ENCODE measurements around the gene SYNPR. TPM values are rescaled to one million over a fixed set of nuclear protein-coding genes. Genes with fewer than 3 reads are reported as not detected.

SYNPR gene
- total RNA-seq, 1 donor, result not detected

DNA sequence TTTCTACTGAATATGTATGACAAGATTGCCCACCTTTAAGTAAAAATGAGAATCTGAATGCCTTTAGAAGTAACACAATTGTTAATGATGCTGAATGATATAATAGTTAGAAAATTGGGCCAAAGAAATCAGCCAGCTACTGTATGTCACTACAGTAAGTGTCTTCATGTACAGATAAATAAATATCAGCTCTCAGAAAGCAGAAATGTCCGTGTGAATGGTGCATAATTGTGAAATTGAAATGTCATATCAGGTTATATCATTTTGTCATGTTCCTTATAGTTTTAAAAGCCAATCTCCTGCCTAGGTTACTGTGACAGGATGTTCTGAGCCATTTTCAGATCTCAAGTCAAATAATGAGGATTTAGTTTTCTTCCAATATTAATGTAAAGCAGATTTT lies 283.8 kb downstream of the SYNPR start:
- H3K36me3 ChIP-seq (ENCODE audit: insufficient read depth, low read length), result no peaks in the 10 kb centered on the region
- no peak for DNase-seq (ENCODE audit: insufficient read length, low spot score, missing footprints)
- H3K4me2 ChIP-seq (ENCODE audit: insufficient read depth, low read length), result no peak overlapping the region
- H4K20me1 ChIP-seq (ENCODE audit: insufficient read depth, low read length), result no peaks in the 10 kb centered on the region
- TF ChIP-seq, protein P1, sequence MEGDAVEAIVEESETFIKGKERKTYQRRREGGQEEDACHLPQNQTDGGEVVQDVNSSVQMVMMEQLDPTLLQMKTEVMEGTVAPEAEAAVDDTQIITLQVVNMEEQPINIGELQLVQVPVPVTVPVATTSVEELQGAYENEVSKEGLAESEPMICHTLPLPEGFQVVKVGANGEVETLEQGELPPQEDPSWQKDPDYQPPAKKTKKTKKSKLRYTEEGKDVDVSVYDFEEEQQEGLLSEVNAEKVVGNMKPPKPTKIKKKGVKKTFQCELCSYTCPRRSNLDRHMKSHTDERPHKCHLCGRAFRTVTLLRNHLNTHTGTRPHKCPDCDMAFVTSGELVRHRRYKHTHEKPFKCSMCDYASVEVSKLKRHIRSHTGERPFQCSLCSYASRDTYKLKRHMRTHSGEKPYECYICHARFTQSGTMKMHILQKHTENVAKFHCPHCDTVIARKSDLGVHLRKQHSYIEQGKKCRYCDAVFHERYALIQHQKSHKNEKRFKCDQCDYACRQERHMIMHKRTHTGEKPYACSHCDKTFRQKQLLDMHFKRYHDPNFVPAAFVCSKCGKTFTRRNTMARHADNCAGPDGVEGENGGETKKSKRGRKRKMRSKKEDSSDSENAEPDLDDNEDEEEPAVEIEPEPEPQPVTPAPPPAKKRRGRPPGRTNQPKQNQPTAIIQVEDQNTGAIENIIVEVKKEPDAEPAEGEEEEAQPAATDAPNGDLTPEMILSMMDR (IDR thresholded peaks at IDR 0.05; ENCODE audit: extremely low read depth, low read depth, low read length), result no peak
- no peaks in the 10 kb centered on the region for H3K9me3 ChIP-seq (ENCODE audit: low read depth, low read length)
- H2AFZ ChIP-seq (ENCODE audit: low read length), result no peak overlapping the region
- H3K79me2 ChIP-seq (ENCODE audit: insufficient read depth, low read length), result no peaks in the 10 kb centered on the region
- no peak overlapping the region for H3K4me3 ChIP-seq (ENCODE audit: insufficient read depth, low read length)
- no peaks in the 10 kb centered on the region for H3K27me3 ChIP-seq (ENCODE audit: insufficient read depth, low read length)
- no peaks in the 10 kb centered on the region for H3K4me1 ChIP-seq (ENCODE audit: insufficient read depth, low read length)
- H3K27ac ChIP-seq (ENCODE audit: low read depth, low read length), result no peak overlapping the region

DNA sequence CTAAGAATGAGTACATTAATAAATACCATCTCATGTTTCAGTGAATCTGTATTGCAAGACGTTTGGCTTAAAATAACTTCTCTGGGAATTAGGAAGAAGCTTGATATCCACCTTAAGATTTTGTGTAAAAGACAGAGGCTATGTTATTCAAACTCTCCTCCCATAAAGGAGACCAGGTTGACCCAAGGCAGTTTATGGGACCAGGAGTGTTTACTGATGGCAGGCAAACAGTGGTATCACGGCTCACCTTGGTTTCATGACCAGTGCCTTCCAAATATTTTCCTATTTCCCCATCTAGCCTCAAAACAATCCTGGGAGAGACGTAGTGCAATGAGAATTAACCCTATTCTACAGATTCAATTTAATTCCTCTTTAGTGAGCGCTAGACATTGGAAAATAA lies 284.2 kb downstream of the SYNPR start:
- H3K4me2 ChIP-seq (ENCODE audit: insufficient read depth, low read length), result no peak overlapping the region
- H3K36me3 ChIP-seq (ENCODE audit: insufficient read depth, low read length), result no peaks in the 10 kb centered on the region
- TF ChIP-seq, protein P1 (IDR thresholded peaks at IDR 0.05; ENCODE audit: extremely low read depth, low read depth, low read length), result no peak
- H4K20me1 ChIP-seq (ENCODE audit: insufficient read depth, low read length), result no peaks in the 10 kb centered on the region
- no peaks in the 10 kb centered on the region for H3K79me2 ChIP-seq (ENCODE audit: insufficient read depth, low read length)
- no peak overlapping the region for H3K27ac ChIP-seq (ENCODE audit: low read depth, low read length)
- no peaks in the 10 kb centered on the region for H3K27me3 ChIP-seq (ENCODE audit: insufficient read depth, low read length)
- no peaks in the 10 kb centered on the region for H3K9me3 ChIP-seq (ENCODE audit: low read depth, low read length)
- DNase-seq (ENCODE audit: insufficient read length, low spot score, missing footprints), result no peak
- no peak overlapping the region for H3K4me3 ChIP-seq (ENCODE audit: insufficient read depth, low read length)
- no peak overlapping the region for H2AFZ ChIP-seq (ENCODE audit: low read length)
- H3K4me1 ChIP-seq (ENCODE audit: insufficient read depth, low read length), result no peaks in the 10 kb centered on the region

DNA sequence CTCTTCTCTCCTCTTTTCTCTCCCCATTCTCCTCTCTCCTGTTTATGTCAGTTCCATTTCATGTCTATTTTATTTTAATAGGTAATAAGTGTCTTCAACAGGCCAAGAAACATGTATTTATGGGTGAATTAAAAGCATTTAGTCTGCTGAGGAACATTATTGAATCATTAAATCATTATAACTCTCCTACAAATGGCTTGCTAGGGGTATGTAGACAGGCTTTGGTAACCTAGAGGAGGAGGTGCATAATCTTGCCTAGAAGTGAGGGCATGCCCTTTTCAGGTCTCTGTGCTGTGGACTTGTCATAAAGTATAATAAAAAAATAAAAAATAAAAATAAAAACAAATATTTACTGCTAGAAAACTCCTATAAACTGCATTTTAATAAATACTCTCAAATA lies 285.5 kb downstream of the SYNPR start:
- no peak overlapping the region for H2AFZ ChIP-seq (ENCODE audit: low read length)
- no peaks in the 10 kb centered on the region for H3K4me1 ChIP-seq (ENCODE audit: insufficient read depth, low read length)
- no peaks in the 10 kb centered on the region for H4K20me1 ChIP-seq (ENCODE audit: insufficient read depth, low read length)
- H3K9me3 ChIP-seq (ENCODE audit: low read depth, low read length), result no peaks in the 10 kb centered on the region
- no peak overlapping the region for H3K27ac ChIP-seq (ENCODE audit: low read depth, low read length)
- H3K27me3 ChIP-seq (ENCODE audit: insufficient read depth, low read length), result no peaks in the 10 kb centered on the region
- no peaks in the 10 kb centered on the region for H3K79me2 ChIP-seq (ENCODE audit: insufficient read depth, low read length)
- no peak for DNase-seq (ENCODE audit: insufficient read length, low spot score, missing footprints)
- no peak overlapping the region for H3K4me2 ChIP-seq (ENCODE audit: insufficient read depth, low read length)
- no peaks in the 10 kb centered on the region for H3K36me3 ChIP-seq (ENCODE audit: insufficient read depth, low read length)
- H3K4me3 ChIP-seq (ENCODE audit: insufficient read depth, low read length), result no peak overlapping the region
- TF ChIP-seq, protein P1 (IDR thresholded peaks at IDR 0.05; ENCODE audit: extremely low read depth, low read depth, low read length), result no peak

DNA sequence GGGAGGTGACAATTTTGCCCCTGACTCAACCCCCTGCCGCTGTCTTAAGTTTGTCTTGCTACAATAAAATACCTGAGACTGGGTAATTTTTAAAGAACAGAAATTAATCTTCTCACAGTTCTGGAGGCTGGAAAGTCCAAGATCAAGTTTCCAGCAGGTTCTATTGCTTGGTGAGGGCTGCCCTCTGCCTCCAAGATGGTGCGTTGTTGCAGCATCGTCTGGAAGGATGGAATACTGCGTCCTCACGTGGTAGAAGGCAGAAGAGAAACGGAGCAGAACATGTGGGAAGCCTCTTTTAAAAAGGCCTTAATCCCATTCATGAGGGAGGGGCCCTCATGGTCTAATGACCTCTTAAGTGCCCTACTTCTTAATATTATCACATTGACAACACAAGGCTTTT lies 287.1 kb downstream of the SYNPR start:
- Histone ChIP-seq H3K4me1 (ENCODE audit: insufficient read depth, low read length) (no peaks in the 10 kb centered on the region), H3K27me3 (ENCODE audit: insufficient read depth, low read length) (no peaks in the 10 kb centered on the region), H3K79me2 (ENCODE audit: insufficient read depth, low read length) (no peaks in the 10 kb centered on the region), H3K4me3 (ENCODE audit: insufficient read depth, low read length) (no peak overlapping the region), H4K20me1 (ENCODE audit: insufficient read depth, low read length) (no peaks in the 10 kb centered on the region), H3K27ac (ENCODE audit: low read depth, low read length) (no peak overlapping the region), H3K36me3 (ENCODE audit: insufficient read depth, low read length) (no peaks in the 10 kb centered on the region), H3K9me3 (ENCODE audit: low read depth, low read length) (no peaks in the 10 kb centered on the region), H3K4me2 (ENCODE audit: insufficient read depth, low read length) (no peak overlapping the region), H2AFZ (ENCODE audit: low read length) (no peak overlapping the region)
- TF ChIP-seq, protein P1 (IDR thresholded peaks at IDR 0.05; ENCODE audit: extremely low read depth, low read depth, low read length), result no peak
- DNase-seq (ENCODE audit: insufficient read length, low spot score, missing footprints), result no peak
